HPDE6-E6E7 (cell line): ENCODE results near the gene GNG3.

Experiments used
- DNase-seq: peaks from one replicate; pipeline ENCODE4 v3.0.0; 2011; ENCODE audit warnings: missing footprints; ENCODE audit errors: extremely low spot score

GNG3 gene

GRCh38 chr11:62757846-62758788, 50.6 kb downstream of the GNG3 start:
- DNase-seq: no peak
